C4-2B (cell line): ENCODE results near the gene RHEB.

Experiments used
- ZFX ChIP-seq: fragments of 450-650 bp; IDR thresholded peaks from 2 replicates; pipeline ENCODE4 v1.6.1; 2017
- TF ChIP-seq, protein P1 (sequence below): fragments of 450-650 bp; conservative IDR thresholded peaks from 2 replicates; pipeline ENCODE4 v1.5.1; 2017; ENCODE audit warnings: mild to moderate bottlenecking

DNA sequence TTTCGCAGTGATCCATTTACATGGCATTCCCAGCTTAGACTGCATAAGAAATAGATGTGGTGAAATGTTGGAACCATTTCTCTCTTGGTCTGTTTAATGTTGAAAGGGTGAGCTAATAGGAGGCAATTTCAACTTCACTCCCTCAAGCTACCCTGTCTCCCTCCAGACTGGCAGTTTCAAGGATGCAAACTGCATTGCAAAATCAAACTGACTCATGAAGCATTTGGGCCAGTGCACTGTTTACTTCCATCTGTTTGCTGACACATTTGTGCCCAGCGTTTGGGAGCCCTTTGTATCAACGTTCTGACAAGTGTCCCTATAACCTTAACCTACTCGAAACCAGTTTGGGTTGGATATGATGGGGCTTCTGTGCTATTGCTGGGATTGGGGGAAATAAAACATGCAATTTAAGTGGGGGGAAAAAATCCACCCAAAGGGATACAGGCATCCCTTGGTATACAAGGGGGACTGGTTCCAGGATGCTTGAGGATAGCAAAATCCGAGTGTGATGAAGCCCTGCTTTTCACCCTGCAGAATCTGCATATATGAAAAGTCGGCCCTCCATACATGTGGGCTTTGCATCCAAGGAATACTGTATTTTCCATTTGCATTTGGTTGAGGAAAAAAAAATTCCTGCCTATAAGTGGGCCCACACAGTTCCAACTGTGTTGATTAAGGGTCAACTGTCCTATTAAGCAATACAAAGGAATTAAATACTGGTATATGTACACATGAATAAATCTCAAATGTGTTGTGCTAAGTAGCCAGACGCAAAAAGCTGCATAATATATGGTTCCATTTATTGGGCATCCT lies 15.6 kb downstream of the RHEB start:
- TF ChIP-seq, protein P1, sequence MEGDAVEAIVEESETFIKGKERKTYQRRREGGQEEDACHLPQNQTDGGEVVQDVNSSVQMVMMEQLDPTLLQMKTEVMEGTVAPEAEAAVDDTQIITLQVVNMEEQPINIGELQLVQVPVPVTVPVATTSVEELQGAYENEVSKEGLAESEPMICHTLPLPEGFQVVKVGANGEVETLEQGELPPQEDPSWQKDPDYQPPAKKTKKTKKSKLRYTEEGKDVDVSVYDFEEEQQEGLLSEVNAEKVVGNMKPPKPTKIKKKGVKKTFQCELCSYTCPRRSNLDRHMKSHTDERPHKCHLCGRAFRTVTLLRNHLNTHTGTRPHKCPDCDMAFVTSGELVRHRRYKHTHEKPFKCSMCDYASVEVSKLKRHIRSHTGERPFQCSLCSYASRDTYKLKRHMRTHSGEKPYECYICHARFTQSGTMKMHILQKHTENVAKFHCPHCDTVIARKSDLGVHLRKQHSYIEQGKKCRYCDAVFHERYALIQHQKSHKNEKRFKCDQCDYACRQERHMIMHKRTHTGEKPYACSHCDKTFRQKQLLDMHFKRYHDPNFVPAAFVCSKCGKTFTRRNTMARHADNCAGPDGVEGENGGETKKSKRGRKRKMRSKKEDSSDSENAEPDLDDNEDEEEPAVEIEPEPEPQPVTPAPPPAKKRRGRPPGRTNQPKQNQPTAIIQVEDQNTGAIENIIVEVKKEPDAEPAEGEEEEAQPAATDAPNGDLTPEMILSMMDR: no peak
- no peak for TF ChIP-seq ZFX
